Endothelial cell (in vitro differentiated cells): ENCODE measurements around the gene CD207. TPM values are rescaled to one million over a fixed set of nuclear protein-coding genes. Genes with fewer than 3 reads are reported as not detected.

Source experiments
- DNase-seq: peaks from one replicate; pipeline ENCODE4 v3.0.0; 2021; ENCODE audit warnings: low spot score
- H3K27ac Mint-ChIP-seq: one replicate; pipeline ENCODE4 v1.8.0; 2021; ENCODE audit warnings: mixed read lengths, inconsistent platforms; ENCODE audit not compliant: unreplicated experiment
- H3K27me3 Mint-ChIP-seq: one replicate; pipeline ENCODE4 v1.8.0; 2021; ENCODE audit warnings: mild to moderate bottlenecking, moderate library complexity, mixed read lengths, inconsistent platforms; ENCODE audit not compliant: unreplicated experiment
- H3K36me3 Mint-ChIP-seq: one replicate; pipeline ENCODE4 v1.8.0; 2021; ENCODE audit warnings: mild to moderate bottlenecking, low read depth, mixed read lengths, inconsistent platforms; ENCODE audit not compliant: unreplicated experiment
- H3K4me1 Mint-ChIP-seq: one replicate; pipeline ENCODE4 v1.8.0; 2021; ENCODE audit warnings: mild to moderate bottlenecking, mixed read lengths, inconsistent platforms; ENCODE audit not compliant: unreplicated experiment
- H3K4me3 Mint-ChIP-seq: one replicate; pipeline ENCODE4 v1.8.0; 2021; ENCODE audit warnings: mild to moderate bottlenecking, mixed read lengths, inconsistent platforms; ENCODE audit not compliant: unreplicated experiment
- H3K9me3 Mint-ChIP-seq: one replicate; pipeline ENCODE4 v1.8.0; 2021; ENCODE audit warnings: mixed read lengths, inconsistent platforms; ENCODE audit not compliant: unreplicated experiment
- total RNA-seq: library from RNA; stranded (reverse); fragmentation: NEBNext Ultra II Directional; extraction: Animal tissue kit (Norgen Biotek cat#: 25700); gene quantifications from one replicate; pipeline ENCODE4 v1.2.1, GENCODE V29; 2021; ENCODE audit not compliant: unreplicated experiment
- TF ChIP-seq, protein P1 (sequence below): fragments of 200-600 bp; sonication (generic); IDR thresholded peaks from one replicate; pipeline ENCODE4 v1.5.0; 2021; ENCODE audit warnings: antibody characterized with exemption; ENCODE audit not compliant: unreplicated experiment

CD207 gene
- total RNA-seq, 1 donor from 2014 or later, result 0.74 TPM

DNA sequence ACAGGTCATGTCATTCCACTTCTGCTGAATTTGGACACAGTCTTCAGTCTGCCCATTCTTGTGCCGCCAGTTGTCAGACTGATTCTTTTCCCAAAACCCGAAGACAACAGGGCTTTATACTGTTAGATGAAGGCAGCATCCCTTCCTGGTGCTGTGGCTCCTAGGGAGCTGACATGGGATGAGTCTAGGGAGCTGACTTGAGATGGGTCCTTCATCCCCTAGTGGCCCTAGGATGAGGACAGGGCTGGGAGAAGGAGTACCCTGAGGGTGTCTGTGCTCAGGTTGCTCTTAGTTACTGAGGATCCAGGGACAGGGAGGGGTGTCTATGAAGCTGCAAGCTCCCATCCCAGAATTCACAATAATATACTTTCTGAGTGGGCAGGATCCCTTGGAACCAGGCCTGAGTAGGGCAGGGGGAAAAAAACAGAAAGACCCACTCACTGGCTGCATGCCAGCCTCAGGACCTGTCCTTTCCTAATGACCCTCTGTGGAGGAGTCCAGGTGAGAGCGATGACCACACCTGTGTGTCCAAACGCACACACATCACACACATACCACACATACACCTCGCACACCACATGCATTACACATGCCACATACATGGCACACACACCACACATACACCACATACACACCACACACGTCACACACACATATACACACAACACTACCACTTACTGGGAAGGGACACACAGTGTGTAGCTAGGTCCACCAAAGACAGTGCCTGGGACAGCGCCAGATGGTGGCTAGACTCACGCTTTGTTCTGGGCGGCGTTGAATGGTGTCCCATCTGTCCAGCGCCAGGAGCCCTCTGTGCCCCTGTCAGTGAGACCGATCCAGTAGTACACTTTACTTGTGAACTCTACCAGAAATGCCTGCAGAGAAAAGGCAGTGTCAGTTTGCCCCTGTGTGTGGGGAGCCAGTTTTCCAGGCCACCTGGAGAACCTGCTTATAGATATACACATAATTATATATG lies 26.3 kb downstream of the CD207 start:
- peaks cover 2% of the 10 kb centered on the region for H3K27me3 Mint-ChIP-seq
- no peaks in the 10 kb centered on the region for H3K9me3 Mint-ChIP-seq
- no peak overlapping the region for H3K27ac Mint-ChIP-seq
- no peaks in the 10 kb centered on the region for H3K4me1 Mint-ChIP-seq
- TF ChIP-seq, protein P1, sequence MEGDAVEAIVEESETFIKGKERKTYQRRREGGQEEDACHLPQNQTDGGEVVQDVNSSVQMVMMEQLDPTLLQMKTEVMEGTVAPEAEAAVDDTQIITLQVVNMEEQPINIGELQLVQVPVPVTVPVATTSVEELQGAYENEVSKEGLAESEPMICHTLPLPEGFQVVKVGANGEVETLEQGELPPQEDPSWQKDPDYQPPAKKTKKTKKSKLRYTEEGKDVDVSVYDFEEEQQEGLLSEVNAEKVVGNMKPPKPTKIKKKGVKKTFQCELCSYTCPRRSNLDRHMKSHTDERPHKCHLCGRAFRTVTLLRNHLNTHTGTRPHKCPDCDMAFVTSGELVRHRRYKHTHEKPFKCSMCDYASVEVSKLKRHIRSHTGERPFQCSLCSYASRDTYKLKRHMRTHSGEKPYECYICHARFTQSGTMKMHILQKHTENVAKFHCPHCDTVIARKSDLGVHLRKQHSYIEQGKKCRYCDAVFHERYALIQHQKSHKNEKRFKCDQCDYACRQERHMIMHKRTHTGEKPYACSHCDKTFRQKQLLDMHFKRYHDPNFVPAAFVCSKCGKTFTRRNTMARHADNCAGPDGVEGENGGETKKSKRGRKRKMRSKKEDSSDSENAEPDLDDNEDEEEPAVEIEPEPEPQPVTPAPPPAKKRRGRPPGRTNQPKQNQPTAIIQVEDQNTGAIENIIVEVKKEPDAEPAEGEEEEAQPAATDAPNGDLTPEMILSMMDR, result no peak
- no peak for DNase-seq
- H3K36me3 Mint-ChIP-seq, result peaks cover 3% of the 10 kb centered on the region
- H3K4me3 Mint-ChIP-seq, result no peak overlapping the region

DNA sequence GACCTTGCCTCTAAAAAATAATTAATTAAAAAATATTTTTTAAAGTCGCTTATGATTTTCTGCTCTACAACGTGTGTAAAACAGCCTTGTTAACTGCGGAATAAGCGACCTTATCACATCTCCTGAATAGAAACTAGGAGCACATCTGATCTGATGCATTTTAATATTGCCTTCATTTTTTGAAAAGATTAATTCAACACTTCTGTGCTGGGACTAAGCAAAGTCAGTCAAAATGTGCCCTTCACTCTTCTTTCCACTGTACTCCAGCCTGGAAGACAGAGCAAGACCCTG lies 27.8 kb downstream of the CD207 start:
- Mint-ChIP-seq H3K9me3 (no peaks in the 10 kb centered on the region), H3K27me3 (peaks cover 1% of the 10 kb centered on the region), H3K36me3 (peaks cover under 1% of the 10 kb centered on the region), H3K27ac (no peak overlapping the region), H3K4me1 (no peaks in the 10 kb centered on the region), H3K4me3 (no peak overlapping the region)
- TF ChIP-seq, protein P1, result no peak
- DNase-seq, result no peak

DNA sequence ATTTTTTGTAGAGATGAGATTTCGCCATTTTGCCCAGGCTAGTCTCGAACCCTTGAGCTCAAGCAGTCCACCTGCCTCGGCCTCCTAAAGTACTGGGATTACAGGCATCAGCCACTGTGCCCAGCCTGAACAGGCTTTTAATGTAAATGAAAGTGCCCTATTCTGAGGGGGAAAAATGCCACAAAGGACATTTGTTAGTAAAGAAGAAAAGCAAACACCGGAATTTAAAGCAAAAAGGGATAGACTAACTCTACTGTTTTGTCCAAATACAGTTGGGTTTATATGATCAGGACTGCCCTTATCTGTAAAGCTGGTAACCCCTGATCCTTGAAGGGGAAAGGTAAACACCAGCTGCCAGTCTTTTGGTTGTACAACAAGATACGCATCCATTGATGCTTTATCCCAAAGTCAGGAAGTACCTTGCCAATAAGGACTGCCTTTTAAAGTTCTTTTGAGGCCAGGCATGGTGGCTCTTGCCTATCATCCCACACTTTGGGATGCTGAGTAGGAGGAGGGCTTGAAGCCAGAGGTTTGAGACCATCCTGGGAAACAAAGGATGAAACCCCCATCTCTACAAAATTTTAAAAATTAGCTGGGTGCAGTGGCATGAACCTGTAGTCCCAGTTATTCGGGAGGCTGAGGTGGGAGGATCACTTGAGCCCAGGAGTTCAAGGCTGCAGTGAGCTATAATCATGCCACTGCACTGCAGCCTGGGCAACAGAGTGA lies 28.4 kb downstream of the CD207 start:
- no peaks in the 10 kb centered on the region for H3K9me3 Mint-ChIP-seq
- no peaks in the 10 kb centered on the region for H3K27me3 Mint-ChIP-seq
- no peak overlapping the region for H3K27ac Mint-ChIP-seq
- DNase-seq, result no peak
- H3K4me3 Mint-ChIP-seq, result no peak overlapping the region
- no peaks in the 10 kb centered on the region for H3K4me1 Mint-ChIP-seq
- TF ChIP-seq, protein P1, result no peak
- H3K36me3 Mint-ChIP-seq, result no peaks in the 10 kb centered on the region

DNA sequence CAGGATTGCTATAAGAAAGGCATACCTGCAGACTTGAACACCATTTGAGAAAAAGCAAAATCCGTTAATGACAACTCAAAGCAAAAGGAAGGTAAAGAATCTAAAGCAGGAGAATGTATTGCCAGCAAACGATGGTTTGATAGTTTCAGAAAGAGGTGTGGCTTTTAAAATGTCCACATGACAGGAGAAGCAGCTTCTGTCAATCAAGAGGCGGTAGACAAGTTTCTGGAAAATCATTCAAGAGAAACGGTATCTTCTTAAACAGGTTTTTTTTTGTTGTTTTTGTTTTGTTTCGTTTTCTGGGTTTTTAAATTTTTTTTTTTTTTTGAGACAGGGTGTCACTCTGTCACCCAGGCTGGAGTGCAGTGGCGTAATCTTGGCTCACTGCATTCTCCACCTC lies 29.0 kb downstream of the CD207 start:
- no peak for DNase-seq
- Mint-ChIP-seq H3K27ac (no peak overlapping the region), H3K4me3 (no peak overlapping the region), H3K4me1 (no peaks in the 10 kb centered on the region), H3K36me3 (no peaks in the 10 kb centered on the region), H3K27me3 (no peaks in the 10 kb centered on the region), H3K9me3 (no peaks in the 10 kb centered on the region)
- TF ChIP-seq, protein P1, result no peak

DNA sequence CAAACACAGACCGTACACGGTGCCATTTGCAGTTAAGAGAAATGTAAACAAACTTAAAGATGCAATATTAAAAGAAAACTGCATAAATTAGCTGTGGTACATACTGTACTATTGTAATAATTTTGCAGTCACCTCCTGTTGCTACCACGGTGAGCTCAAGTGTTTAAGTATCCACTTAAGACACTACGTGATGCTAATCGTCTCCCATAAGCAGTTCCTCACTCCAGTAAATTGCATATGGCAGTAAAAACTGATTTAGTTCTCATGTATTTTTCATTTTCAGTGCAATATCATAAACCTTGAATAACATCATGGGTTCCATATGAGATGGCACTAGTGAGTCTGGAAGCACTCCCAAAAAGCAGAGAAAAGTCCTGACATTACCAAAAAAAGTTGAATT lies 29.6 kb downstream of the CD207 start:
- Mint-ChIP-seq H3K4me1 (no peaks in the 10 kb centered on the region), H3K27me3 (no peaks in the 10 kb centered on the region), H3K27ac (no peak overlapping the region), H3K36me3 (no peaks in the 10 kb centered on the region), H3K9me3 (no peaks in the 10 kb centered on the region), H3K4me3 (no peak overlapping the region)
- TF ChIP-seq, protein P1, result no peak
- no peak for DNase-seq
